Fibroblast of mammary gland (primary cell): ENCODE results near the gene SLC25A47.
"Not testable (repeated sequence)": the region's sequence is repeated elsewhere in the genome, so short reads cannot be mapped to it uniquely, and the experiment has no call there.

ENCODE experiments used
- DNase-seq: peaks from one replicate; pipeline ENCODE4 v3.0.0-alpha.2; 2010; ENCODE audit warnings: low read depth
- H3K4me3 ChIP-seq: 2 replicates; pipeline ENCODE4 v1.5.1; 2011; ENCODE audit warnings: low read depth, mild to moderate bottlenecking, low read length, moderate library complexity; ENCODE audit not compliant: control insufficient read depth
- CTCF ChIP-seq: conservative IDR thresholded peaks from 2 replicates; pipeline ENCODE4 v1.5.1; 2011; ENCODE audit warnings: low read depth, low read length, inconsistent platforms; ENCODE audit not compliant: control insufficient read depth, insufficient read depth

The SLC25A47 gene

DNA sequence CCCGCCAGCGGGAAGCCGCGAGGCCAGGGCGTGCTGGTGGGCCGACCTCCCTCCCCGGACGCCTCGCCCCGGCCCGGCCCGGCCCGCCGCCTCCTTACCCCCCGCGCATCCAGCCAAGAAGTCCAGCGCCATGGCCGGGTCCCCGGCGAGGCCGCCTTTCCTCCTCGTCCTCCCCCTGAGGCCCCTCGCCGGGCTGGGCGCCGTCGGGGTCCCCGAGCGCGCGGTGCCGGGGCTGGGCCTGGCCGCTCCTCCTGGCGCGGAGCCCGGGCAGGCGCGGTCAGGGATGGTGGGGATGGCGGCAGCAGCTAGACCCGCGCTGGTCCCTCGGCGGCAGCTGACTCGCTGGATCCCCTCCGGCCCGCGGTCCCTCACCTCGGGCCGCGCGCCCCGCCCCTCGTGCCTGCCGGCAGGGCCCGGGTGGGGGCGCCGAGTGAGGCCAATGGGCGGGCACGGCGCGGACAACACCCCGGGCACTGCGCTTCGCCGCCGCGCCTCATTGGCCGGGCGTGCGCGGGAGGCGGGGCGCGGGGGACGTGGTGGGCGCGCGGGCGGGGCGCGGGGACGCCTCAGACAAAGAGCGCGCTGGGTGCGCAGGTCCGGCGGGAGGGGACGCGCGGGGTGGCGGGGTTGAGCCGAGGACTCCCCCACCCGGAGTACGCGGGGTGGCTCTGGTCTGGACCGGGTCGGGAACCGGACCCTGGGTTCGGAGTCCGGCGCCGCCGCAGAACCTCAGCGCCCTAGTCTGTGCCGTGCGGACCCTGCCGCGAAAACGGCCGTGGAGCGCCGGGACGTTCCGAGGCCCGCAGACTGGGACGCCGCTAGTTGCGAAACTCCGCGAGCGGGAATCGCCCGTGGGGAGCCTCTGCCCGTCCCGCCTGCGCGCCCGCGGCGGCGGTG, 16.8 kb upstream of the SLC25A47 start, which contains the start of gene SLC25A29:
TSS of gene SLC25A29 (minus strand) at position 344 of the 897 bp plus-strand sequence. CDS start at position 132, 212 bp downstream.
- peak within 1 kb of the TSS; percentile 67 for H3K4me3 ChIP-seq
- TF ChIP-seq CTCF, result no peak
- peak; percentile 58 for DNase-seq

GRCh38 chr14:100306998-100307765, 16.0 kb upstream of the SLC25A47 start:
- DNase-seq, result no peak
- no peak for TF ChIP-seq CTCF

GRCh38 chr14:100307766-100308426, 15.2 kb upstream of the SLC25A47 start:
- no peak overlapping the region for H3K4me3 ChIP-seq

More at GRCh38 chr14:100306998-100307765, 16.0 kb upstream of the SLC25A47 start:
- H3K4me3 ChIP-seq, result peak overlapping the region; percentile 67

GRCh38 chr14:100308427-100308792, 14.7 kb upstream of the SLC25A47 start:
- not testable (repeated sequence) for H3K4me3 ChIP-seq, DNase-seq

More at GRCh38 chr14:100307766-100308426, 15.2 kb upstream of the SLC25A47 start:
- no peak for TF ChIP-seq CTCF
- no peak for DNase-seq

DNA sequence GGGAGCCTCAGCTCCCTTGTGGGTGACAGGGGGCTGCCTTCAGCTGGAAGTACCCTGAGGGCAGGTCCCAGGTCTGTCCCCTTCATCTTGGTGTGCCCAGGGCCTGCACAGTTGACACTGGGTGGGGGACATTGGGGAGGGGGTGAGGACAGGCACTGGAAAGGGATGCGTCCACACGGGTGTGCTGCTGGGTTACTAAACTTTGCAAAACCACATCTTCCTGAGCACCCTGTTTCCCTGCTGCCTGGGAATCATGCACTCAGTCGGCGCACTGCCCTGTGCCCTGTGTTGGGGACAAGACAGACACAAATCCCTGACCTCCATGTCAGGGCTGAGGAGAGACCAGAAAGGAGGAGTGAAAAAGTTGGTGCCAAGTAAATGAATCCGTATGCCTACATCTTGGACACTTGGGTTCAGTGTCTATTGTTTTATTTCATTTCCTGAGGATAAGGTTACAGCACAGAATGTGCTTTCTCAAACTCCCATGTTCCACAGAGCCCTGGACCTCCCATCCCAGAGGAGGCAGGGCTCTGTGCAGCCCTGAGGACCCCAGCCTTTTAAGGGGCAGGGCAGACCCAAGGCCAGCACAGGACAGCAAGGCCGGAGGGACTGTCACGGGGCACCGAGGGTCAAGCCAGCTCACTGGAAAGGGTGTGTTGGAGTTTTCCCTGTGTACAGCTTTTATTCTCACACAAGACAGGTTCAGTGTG, 14.0 kb upstream of the SLC25A47 start:
- no peak for TF ChIP-seq CTCF
- H3K4me3 ChIP-seq, result no peak overlapping the region
- no peak for DNase-seq

DNA sequence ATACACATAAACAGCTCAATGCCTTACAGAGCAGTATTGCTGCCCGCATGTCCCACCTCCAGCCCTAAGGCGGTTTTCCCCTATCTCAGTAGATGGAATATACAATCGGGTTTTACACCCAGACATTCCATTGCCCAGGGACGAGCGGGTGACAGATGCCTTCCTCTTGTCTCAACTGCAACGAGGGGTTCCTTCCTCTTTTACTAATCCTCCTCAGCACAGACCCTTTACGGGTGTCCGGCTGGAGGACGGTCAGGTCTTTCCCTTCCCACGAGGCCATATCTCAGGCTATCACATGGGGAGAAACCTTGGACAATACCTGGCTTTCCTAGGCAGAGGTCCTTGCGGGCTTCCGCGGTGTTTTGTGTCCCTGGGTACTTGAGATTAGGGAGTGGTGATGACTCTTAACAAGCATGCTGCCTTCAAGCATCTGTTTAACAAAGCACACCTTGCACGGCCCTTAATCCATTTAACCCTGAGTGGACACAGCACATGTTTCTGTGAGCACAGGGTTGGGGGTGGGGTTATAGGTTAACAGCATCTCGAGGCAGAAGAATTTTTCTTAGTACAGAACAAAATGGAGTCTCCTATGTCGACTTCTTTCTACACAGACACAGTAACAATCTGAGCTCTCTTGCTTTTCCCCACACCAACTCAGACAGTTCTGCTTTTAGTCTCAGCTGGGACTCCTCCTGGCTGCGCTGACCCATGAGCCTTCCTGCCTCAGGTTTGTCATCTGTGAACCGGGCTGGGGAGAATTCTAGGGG, 10.8 kb upstream of the SLC25A47 start:
- H3K4me3 ChIP-seq, DNase-seq: not testable (repeated sequence)
